Measurements from ENCODE around the gene PAK4.

The PAK4 gene

GRCh38 chr19:39150235-39150634 is 24.6 kb downstream of the PAK4 start:
- Histone ChIP-seq H3K27ac (peak overlapping the region; percentile 60), H3K27me3 (ENCODE audit: insufficient read depth, low read depth, severe bottlenecking) (no peaks in the 10 kb centered on the region), H3K4me3 (ENCODE audit: low read depth, low read length) (no peak overlapping the region), H3K36me3 (peaks cover 9% of the 10 kb centered on the region), H3K9me3 (ENCODE audit: severe bottlenecking) (no peaks in the 10 kb centered on the region)
- DNase-seq, result no peak
- TF ChIP-seq CTCF (IDR thresholded peaks at IDR 0.05; ENCODE audit: low read depth, low read length), result no peak

GRCh38 chr19:39150807-39151600 is 25.4 kb downstream of the PAK4 start:
- H3K36me3 ChIP-seq, result peaks cover 9% of the 10 kb centered on the region
- H3K27ac ChIP-seq, result peak overlapping the region; percentile 60
- H3K9me3 ChIP-seq (ENCODE audit: severe bottlenecking), result no peaks in the 10 kb centered on the region
- H3K27me3 ChIP-seq (ENCODE audit: insufficient read depth, low read depth, severe bottlenecking), result no peaks in the 10 kb centered on the region
- peak; percentile 71 for DNase-seq
- no peak for TF ChIP-seq CTCF (IDR thresholded peaks at IDR 0.05; ENCODE audit: low read depth, low read length)
- H3K4me3 ChIP-seq (ENCODE audit: low read depth, low read length), result no peak overlapping the region

GRCh38 chr19:39152066-39152465 is 26.5 kb downstream of the PAK4 start:
- Histone ChIP-seq H3K36me3 (peaks cover 9% of the 10 kb centered on the region), H3K9me3 (ENCODE audit: severe bottlenecking) (no peaks in the 10 kb centered on the region), H3K27ac (no peak overlapping the region), H3K4me3 (ENCODE audit: low read depth, low read length) (no peak overlapping the region), H3K27me3 (ENCODE audit: insufficient read depth, low read depth, severe bottlenecking) (no peaks in the 10 kb centered on the region)
- no peak for DNase-seq
- TF ChIP-seq CTCF (IDR thresholded peaks at IDR 0.05; ENCODE audit: low read depth, low read length), result no peak

GRCh38 chr19:39154100-39154628 is 28.6 kb downstream of the PAK4 start:
- TF ChIP-seq CTCF (IDR thresholded peaks at IDR 0.05; ENCODE audit: low read depth, low read length), result no peak

GRCh38 chr19:39154629-39155100 is 29.1 kb downstream of the PAK4 start:
- Histone ChIP-seq H3K27ac (no peak overlapping the region), H3K27me3 (ENCODE audit: insufficient read depth, low read depth, severe bottlenecking) (no peaks in the 10 kb centered on the region), H3K9me3 (ENCODE audit: severe bottlenecking) (no peaks in the 10 kb centered on the region), H3K36me3 (peaks cover 9% of the 10 kb centered on the region), H3K4me3 (ENCODE audit: low read depth, low read length) (no peak overlapping the region)
- DNase-seq, result peak; percentile 34
- TF ChIP-seq CTCF (IDR thresholded peaks at IDR 0.05; ENCODE audit: low read depth, low read length), result no peak

More at GRCh38 chr19:39154100-39154628, 28.6 kb downstream of the PAK4 start:
- Histone ChIP-seq H3K27ac (no peak overlapping the region), H3K36me3 (peaks cover 9% of the 10 kb centered on the region), H3K27me3 (ENCODE audit: insufficient read depth, low read depth, severe bottlenecking) (no peaks in the 10 kb centered on the region), H3K4me3 (ENCODE audit: low read depth, low read length) (no peak overlapping the region), H3K9me3 (ENCODE audit: severe bottlenecking) (no peaks in the 10 kb centered on the region)
- no peak for DNase-seq
